IPS DF 4.7 (cell line): ENCODE data around the gene PTTG1.
A peak's percentile ranks its signal among the peaks of the same experiment; 100 is the strongest.

Source experiments
- DNase-seq: peaks from one replicate; pipeline ENCODE4 v3.0.0-alpha.2; 2013; ENCODE audit warnings: low spot score; ENCODE audit errors: extremely low read depth

PTTG1 gene

DNA sequence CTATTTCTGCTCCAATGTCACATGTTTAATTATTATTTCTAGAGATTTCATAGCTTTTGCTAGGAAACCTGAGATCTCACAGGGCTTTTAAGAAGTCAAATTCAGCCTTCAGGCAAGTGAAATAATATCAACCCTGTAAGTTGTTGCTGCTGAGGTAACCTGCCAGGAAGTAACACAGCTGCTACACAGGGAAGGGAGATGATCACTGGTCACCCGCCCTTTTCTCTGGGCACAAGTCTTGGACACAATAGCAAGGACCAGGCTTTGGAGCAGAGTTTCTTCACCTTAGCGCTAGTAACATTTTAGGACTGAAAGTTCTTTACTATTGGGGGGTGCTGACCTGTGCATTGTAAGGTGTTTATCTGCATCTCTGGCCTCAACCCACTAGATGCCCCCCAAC is 50.1 kb downstream of the PTTG1 start:
- no peak for DNase-seq

DNA sequence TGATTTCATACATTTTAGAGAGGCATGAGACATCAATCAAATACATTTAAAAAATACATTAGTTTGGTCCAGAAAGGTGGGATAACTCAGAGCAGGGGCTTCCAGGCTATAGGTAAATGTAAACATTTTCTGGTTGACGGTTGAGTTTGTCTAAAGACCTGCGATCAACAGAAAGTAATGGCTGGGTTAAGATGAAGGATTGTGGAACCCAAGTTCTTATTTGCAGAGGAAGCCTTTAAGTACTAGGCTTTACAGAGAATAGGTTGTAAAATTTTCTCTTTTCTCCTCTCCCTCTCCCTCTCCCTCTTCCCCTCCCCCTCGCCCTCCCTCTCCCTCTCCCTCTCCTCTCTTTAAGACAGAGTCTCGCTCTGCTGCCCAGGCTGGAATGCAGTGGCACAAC is 50.8 kb downstream of the PTTG1 start:
- DNase-seq, result no peak

DNA sequence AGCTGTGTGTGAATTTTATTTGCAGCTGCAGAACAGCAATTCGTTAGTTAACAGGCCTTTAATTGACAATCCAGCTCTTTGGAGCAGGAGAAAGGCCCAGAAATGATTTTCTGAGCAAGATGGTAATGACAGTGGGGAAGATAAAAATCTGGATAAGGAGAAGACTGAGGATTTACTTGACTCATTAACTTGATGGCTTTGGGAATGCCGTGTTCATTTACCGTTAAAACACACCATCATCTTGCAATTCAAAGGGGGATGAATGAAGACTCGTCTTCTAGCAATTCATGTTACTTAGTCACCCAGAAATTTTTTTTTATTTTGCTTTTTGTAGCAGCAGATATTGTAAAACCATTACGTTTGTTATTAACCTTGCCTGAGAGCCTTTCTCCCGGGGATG is 52.0 kb downstream of the PTTG1 start:
- no peak for DNase-seq

DNA sequence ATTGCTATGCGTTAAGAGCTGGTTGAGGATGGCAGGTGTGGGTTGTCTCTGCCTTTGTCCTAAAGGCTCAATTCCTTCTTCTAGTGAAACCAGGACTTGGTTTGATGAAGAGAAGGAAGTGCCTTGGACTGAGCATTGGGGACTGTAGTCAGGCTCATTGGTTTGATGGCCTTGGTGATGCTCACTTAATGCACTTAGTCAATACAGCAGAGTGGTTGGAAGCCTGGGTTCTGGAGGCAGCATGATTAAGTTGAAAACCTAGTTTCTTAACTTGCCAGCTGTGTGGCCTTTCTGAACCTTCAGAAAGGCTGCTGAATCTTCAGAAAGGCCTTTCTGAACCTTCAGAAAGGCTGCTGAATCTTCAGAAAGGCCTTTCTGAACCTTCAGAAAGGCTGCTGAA is 52.4 kb downstream of the PTTG1 start:
- DNase-seq, result no peak

DNA sequence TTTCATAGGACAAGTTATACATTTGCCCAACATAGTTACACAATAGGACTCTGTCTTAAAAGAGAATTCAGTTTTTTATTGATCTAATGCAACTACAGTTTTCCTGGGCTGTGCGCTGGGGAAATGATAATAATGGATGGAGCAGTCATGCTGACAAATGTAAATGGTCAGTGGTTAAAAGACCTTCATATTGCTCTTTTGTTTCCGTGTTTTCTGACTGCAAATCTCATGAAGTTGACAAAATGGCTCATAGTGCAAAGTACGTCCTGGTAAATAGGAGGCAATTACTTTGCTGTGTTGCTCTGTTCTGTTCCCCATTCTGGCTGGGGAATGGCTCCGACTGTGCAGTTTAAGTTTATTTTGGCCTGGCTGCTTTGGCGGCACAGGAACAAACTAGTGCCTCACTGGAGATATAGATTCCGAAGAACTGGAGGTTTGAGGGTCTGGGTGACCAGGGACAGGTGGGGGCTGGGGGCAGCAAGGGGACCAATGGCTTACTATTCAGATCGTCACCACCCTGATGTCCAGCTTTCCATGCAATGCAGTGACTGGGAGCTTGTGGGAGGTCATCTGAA is 54.3 kb downstream of the PTTG1 start:
- no peak for DNase-seq

DNA sequence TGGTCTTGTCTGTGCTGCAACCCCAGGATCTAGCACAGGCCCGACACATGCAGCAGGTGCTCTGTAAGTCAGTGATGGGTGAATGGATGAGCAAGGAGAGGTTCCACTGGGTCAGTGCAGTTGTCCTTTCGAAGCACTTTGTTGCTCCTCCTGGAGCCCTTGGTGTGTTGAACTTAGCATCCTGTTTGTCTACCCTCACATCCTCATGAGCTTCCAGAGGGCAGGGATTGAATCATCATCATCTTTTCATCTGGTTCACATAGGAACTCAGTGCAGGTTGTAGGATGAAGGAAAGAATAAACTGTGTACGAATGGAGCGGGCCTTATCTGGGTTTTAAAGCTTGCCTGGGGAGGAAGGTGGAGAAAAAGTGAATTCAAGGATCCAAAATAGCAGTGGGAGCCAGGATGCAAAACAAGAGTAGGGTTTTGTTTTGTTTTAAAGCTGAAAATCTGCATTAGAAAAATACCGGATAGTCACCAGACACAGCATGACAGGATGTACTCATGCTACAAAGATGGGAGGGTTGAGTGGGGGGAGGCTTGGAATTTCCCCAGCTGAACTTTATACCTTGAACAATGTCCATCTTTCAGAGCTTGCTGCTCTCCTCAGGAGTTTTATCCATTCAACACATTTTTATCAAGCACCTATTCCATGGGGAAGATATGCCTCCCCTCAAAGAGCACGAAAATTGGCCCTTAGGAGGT is 55.8 kb downstream of the PTTG1 start:
- DNase-seq, result peak; percentile 22

DNA sequence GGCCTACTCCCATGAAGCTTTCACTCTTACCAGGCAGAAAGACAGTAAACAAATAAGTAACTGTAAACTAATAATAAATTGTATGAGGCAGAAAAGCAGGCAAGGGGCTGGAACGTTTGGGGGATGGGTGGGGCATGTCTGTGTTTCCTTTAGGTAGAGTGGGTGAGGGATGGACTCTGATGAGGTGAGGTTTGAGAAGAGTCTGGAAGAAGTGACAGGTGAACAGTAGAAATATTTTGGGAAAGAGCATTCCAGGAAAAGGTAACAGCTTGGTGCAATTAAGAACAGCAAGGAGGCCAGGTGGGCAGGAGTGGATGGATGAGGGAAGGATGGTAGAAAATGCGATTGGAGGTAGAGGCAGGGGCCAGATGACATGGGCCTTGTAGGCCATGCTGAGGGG is 56.5 kb downstream of the PTTG1 start:
- DNase-seq, result no peak
